Muscle of back (tissue), 11 donors: Measurements from ENCODE around the gene PLPPR1. TPM values are rescaled to one million over a fixed set of nuclear protein-coding genes. Genes with fewer than 3 reads are reported as not detected.
A peak's percentile ranks its signal among the peaks of the same experiment; 100 is the strongest.

Experiments
- DNase-seq, 3 donors: peaks; one replicate each; pipeline versions ENCODE4 v3.0.0 to v3.0.0-alpha.2; 2013
- polyA plus RNA-seq, 10 donors: library from polyadenylated mRNA; unstranded; fragments of 120-200 nt; gene quantifications; one replicate each; pipeline ENCODE4 v1.2.1, GENCODE V29; 2013; ENCODE audit not compliant: insufficient read length in 10 of 10

The PLPPR1 gene
- polyA plus RNA-seq, 10 donors = 2.4 to 6.7 (median 4.2) TPM

- no peak for DNase-seq
Measured at GRCh38 chr9:101201630-101202029, 173.1 kb downstream of the PLPPR1 start.

GRCh38 chr9:101209670-101210069 lies 181.1 kb downstream of the PLPPR1 start:
- no peak for DNase-seq

- no peak for DNase-seq
Measured at GRCh38 chr9:101212661-101213060, 184.1 kb downstream of the PLPPR1 start.

DNA sequence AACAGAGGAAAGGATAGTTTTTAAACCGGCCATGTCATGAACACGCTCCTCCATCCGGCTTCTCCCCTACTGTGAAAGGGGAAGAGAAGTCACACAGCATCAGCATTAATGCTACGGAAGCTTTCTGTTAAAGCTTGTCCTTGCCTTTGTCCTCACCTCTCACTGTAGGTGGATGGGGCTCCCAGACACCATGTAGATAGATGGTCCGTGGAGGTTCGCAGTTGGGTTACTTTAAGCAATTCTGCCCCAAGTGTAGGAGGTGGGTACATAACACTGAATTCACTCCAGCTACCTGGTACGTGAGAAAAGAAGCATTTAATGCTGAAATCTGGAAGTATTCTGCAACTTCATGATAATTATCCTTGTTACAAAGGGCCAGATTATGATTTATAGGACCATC lies 190.5 kb downstream of the PLPPR1 start:
- no peak for DNase-seq

- no peak for DNase-seq
Measured at GRCh38 chr9:101220341-101220740, 191.8 kb downstream of the PLPPR1 start.

GRCh38 chr9:101225271-101225670 lies 196.7 kb downstream of the PLPPR1 start:
- no peak for DNase-seq

DNA sequence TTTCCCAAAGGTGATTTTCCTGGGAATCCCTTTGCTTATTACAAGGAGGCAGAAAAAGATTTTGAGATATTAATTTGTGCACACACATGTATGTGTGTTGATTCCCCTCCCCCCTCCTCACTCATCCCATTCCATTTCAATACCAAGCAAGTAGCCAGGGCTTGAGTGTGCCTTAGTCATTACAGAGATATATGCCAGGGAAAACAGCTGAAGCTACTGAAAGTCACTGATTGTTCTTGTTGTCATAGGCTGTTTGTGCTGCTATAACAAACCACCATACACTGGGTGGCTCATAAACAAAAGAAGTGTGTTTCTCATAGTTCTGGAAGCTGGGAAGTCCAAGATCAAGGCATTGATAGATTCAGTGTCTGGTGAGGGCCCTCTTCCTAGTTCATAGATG lies 197.6 kb downstream of the PLPPR1 start:
- no peak for DNase-seq

DNA sequence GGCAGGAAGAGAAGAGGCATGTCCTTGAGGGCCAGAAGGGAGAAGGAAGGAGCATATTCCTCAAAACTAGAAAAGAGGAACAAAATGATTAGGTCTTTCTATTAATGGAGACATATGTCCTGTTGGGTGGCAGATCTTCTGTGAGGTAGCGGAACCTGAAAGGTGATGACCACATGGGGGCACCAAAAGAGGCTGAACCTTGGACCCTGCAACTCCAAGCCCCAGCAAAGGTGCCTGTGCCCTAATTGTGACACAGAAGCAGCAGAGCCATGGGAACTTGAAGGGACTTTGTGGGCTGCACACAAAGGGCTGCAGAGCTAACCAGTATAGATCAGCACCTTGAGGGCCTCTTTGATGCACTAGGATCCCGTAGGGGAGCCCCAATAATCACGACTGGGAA lies 198.3 kb downstream of the PLPPR1 start:
- no peak for DNase-seq

DNA sequence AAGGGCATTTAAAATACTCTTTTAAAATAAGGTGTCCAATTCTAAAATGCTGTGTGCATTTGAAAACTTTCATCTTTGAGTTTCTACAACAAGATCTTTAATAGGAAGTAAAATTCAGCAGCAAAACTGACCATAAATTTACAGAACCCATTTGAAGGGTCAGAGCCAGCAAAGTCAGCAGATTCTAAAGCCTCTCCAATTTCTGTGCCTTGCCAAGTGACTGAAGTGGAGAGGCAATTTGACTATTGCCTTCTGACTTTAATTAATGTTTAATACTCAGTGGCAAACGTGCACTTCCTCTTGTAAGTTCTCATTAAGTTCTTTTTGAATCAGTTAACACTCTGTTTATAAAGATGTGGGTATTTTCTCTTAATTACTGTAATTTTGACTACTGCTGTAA lies 201.1 kb downstream of the PLPPR1 start:
- no peak for DNase-seq

DNA sequence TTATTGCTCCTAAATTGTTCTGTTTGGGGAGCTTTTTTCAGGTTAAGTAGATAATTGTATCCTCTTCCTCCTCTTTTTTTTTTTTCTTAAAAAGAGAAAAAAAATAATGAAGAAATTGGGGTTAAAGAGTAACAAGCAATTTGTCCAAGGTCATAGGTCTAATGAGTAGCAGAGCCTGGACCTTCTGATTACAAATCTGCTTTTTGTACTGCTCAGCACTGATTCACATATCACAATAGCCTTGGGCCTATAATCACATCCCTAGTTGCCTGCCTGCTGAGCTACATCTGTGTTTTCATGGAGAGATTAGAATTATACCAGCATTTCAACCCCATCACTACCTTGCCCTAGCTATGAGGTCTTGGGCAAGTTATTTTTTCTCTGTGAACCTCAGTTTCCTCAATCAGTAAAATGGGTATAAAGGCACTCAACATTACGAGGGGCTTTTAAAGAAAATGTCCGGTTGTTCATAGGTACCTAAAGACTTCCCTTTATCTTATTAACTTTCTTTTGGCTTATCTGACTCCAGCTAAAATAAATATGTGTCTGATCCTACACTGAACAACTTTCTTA lies 204.0 kb downstream of the PLPPR1 start:
- DNase-seq = no peak

GRCh38 chr9:101235105-101235866 lies 206.8 kb downstream of the PLPPR1 start:
- DNase-seq = peak; percentile 18 to 52 (median 27)

DNA sequence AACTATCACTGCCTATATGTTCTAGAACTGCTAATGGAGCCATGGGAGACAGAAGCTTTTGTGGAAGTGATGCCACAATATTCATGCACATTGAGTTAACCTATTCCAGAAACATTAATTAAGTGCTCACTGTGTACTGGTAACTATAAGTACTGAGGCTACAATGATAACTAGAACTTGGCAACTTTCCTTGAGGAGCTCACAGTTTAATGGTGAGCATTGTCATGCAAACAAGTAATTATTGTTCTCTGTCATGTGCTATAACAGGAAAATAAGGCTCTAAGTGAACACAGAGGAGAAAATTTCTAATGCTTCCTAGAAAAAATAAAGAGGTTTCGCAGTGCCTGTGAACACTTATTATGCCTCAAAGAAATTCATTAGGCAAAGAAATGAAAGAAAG lies 214.1 kb downstream of the PLPPR1 start:
- DNase-seq = no peak

GRCh38 chr9:101246691-101247090 lies 218.2 kb downstream of the PLPPR1 start:
- DNase-seq = no peak

GRCh38 chr9:101247297-101247696 lies 218.8 kb downstream of the PLPPR1 start:
- DNase-seq = no peak

- no peak for DNase-seq
Measured at GRCh38 chr9:101254733-101255433, 226.4 kb downstream of the PLPPR1 start.

GRCh38 chr9:101264727-101265126 lies 236.2 kb downstream of the PLPPR1 start:
- no peak for DNase-seq

DNA sequence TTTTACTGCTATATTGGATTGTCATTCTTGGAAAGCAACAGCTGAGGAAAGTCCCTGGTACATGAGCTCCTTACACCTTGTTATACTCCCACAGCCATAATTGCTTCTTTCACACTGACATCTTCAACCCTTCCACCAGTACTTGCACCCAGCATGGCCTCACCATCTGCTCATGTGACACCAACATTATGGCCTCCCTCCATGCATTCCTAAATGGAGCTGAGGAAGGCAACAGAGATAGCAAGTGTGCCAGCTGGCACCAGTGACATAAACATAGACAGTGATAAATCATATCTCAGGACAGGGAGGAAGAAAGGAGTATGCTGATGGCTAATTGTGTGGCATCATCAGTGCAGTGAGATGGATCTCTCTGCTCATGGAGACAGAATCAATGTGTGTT lies 236.7 kb downstream of the PLPPR1 start:
- peak; percentile 2 to 14 (median 6) for DNase-seq

DNA sequence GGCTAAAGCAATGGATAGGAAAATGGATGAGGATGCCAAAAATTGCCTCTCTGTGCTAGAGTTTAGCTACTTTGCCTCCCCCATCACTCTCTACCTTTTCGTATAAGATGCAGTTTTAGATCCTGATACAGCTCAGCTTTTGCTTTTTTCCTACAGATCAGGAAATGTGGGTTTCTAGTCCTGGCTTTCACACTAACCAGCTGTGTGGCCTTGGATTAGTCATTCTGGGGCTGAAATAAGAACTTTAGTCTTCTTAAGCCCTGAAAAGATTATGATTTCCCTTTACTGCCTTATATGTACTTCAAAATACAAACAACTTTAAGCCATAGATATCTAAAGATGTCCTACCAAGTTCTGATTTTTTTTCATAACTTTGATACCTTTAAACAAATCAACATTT lies 239.9 kb downstream of the PLPPR1 start:
- no peak for DNase-seq

- no peak for DNase-seq
Measured at GRCh38 chr9:101269591-101270283, 241.2 kb downstream of the PLPPR1 start.

GRCh38 chr9:101270302-101270701 lies 241.8 kb downstream of the PLPPR1 start:
- DNase-seq = no peak

- no peak for DNase-seq
Measured at GRCh38 chr9:101271102-101271501, 242.6 kb downstream of the PLPPR1 start.

DNA sequence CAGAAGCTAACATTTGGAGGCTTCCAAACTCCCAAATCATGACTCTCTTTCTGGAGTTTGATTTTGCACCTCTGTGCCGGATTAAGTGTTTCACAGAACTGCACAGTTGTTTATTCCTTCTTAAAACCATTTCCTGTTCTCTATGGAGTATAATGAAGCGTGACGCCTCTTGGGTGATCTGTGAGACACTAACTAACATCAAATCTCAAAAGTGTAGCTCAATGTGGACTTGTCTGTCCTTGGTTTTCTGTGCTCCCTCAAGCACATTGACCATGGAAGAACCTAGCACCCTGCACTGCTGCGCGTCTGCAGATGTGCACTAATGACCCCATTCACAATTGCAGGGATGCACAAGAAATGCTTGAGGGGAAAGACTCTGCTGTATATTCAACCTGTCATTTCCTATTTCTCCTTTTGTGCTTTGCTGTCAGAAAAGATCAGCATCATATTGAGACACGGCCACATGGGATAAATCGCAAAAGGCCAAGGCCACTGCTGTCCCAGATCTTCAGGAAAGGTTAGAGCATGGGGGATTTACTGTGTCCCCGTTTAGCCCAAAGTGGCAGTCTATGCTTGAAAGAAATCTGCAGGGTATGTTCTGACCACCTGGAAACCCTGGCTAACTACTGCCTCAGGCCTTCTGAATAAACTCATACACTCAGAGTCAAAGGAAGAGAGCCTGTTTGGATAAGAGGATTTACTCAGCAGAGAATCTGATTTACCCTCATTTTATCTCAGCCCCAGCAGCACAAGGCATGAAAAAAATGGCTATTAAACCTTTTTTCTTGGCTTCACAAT lies 246.6 kb downstream of the PLPPR1 start:
- DNase-seq = no peak
